Ovary (tissue), 3 donors: ENCODE data around the gene LHX8.

ENCODE experiments used
- POLR2A ChIP-seq: fragments of 450-650 bp; IDR thresholded peaks from one replicate; pipeline ENCODE4 v1.6.1; 2017; ENCODE audit warnings: antibody characterized with exemption, mild to moderate bottlenecking, moderate library complexity
- TF ChIP-seq, protein P1 (sequence below), 3 donors: fragments of 450-650 bp in 2 of 3; fragments of 200-600 bp in 1 of 3; IDR thresholded peaks; one replicate each; pipeline versions ENCODE4 v1.5.1 to v1.8.0; 2016 to 2022; ENCODE audit warnings: antibody characterized with exemption in 3 of 3, mild to moderate bottlenecking in 1 of 3
- donor health status: DM: no; HTN: no; CAD: no.

DNA sequence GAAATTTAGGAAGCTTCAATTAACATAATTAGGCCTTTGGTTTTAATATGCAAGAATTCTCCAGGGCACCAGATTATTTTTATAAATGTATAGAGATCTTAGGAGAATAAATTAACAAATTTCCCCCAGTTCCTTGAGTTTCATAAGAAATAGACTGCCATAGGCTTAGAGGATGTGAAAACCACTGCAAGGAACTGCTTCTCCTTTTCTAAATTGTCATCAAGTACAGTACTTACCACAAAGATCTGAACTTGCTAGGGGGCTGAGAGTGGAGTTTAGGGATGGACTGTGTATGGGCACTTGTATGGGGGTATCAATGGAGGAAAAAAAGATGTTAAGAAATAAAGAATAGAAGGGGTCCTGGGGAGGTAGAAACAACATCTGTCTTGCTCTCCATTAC, 31.1 kb downstream of the LHX8 start:
- TF ChIP-seq POLR2A = no peak
- TF ChIP-seq, protein P1, sequence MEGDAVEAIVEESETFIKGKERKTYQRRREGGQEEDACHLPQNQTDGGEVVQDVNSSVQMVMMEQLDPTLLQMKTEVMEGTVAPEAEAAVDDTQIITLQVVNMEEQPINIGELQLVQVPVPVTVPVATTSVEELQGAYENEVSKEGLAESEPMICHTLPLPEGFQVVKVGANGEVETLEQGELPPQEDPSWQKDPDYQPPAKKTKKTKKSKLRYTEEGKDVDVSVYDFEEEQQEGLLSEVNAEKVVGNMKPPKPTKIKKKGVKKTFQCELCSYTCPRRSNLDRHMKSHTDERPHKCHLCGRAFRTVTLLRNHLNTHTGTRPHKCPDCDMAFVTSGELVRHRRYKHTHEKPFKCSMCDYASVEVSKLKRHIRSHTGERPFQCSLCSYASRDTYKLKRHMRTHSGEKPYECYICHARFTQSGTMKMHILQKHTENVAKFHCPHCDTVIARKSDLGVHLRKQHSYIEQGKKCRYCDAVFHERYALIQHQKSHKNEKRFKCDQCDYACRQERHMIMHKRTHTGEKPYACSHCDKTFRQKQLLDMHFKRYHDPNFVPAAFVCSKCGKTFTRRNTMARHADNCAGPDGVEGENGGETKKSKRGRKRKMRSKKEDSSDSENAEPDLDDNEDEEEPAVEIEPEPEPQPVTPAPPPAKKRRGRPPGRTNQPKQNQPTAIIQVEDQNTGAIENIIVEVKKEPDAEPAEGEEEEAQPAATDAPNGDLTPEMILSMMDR (IDR thresholded peaks at IDR 0.05) = no peak
